DOHH2 (cell line): ENCODE data around the gene RNF32.

ENCODE experiments used
- H3F3A ChIP-seq: fragments of 200-600 bp; sonication (generic), shearing (Covaris generic); 2 replicates; pipeline ENCODE4 v1.6.0; 2016; ENCODE audit warnings: antibody characterized with exemption, mild to moderate bottlenecking; ENCODE audit not compliant: control insufficient read depth, insufficient read depth
- H3K27ac ChIP-seq: fragments of 200-600 bp; sonication (generic); 2 replicates; pipeline ENCODE4 v1.5.1; 2014; ENCODE audit warnings: low read depth, mild to moderate bottlenecking, low read length, moderate library complexity
- H3K27me3 ChIP-seq: fragments of 200-600 bp; sonication (generic); 2 replicates; pipeline ENCODE4 v1.6.1; 2014; ENCODE audit warnings: mild to moderate bottlenecking, low read length, mixed read lengths; ENCODE audit not compliant: control insufficient read depth
- H3K36me3 ChIP-seq: fragments of 200-600 bp; sonication (generic); 2 replicates; pipeline ENCODE4 v1.6.1; 2014; ENCODE audit warnings: mild to moderate bottlenecking, low read length, moderate library complexity, mixed read lengths; ENCODE audit not compliant: control insufficient read depth
- H3K4me1 ChIP-seq: fragments of 200-600 bp; sonication (generic); 2 replicates; pipeline ENCODE4 v1.6.1; 2014; ENCODE audit warnings: mild to moderate bottlenecking, low read length, mixed read lengths; ENCODE audit not compliant: control insufficient read depth
- H3K4me2 ChIP-seq: fragments of 200-600 bp; sonication (generic); 2 replicates; pipeline ENCODE4 v1.6.0; 2014; ENCODE audit warnings: mild to moderate bottlenecking, low read length, moderate library complexity
- H3K4me3 ChIP-seq: fragments of 200-600 bp; sonication (generic); 2 replicates; pipeline ENCODE4 v1.5.1; 2014; ENCODE audit warnings: mild to moderate bottlenecking, low read length, mixed read lengths
- H3K79me2 ChIP-seq: fragments of 200-600 bp; sonication (generic); 2 replicates; pipeline ENCODE4 v1.6.1; 2014; ENCODE audit warnings: mild to moderate bottlenecking, low read length, mixed read lengths; ENCODE audit not compliant: control insufficient read depth
- H3K9me2 ChIP-seq: fragments of 200-600 bp; sonication (generic); replicated peaks from 2 replicates; pipeline ENCODE4 v1.6.1; 2014; ENCODE audit warnings: mild to moderate bottlenecking, low read length, mixed read lengths; ENCODE audit not compliant: control insufficient read depth
- H3K9me3 ChIP-seq: fragments of 200-600 bp; sonication (generic); 2 replicates; pipeline ENCODE4 v1.6.1; 2014; ENCODE audit warnings: antibody characterized with exemption, low read length, mixed read lengths; ENCODE audit not compliant: control insufficient read depth, insufficient read depth
- H4K20me1 ChIP-seq: fragments of 200-600 bp; sonication (generic); 2 replicates; pipeline ENCODE4 v1.6.0; 2014; ENCODE audit warnings: low read depth, mild to moderate bottlenecking, antibody characterized with exemption, low read length, moderate library complexity; ENCODE audit not compliant: control insufficient read depth, insufficient read depth
- EZH2phosphoT487 ChIP-seq: fragments of 200-600 bp; sonication (generic); IDR thresholded peaks from 2 replicates; pipeline ENCODE4 v1.6.1; 2017; ENCODE audit warnings: borderline replicate concordance, mild to moderate bottlenecking, antibody characterized with exemption, low read length, moderate library complexity, mixed read lengths
- TF ChIP-seq, protein P1 (sequence below): fragments of 200-600 bp; sonication (generic); IDR thresholded peaks from one replicate; pipeline ENCODE4 v1.5.1; 2014; ENCODE audit warnings: antibody characterized with exemption, mild to moderate bottlenecking, low read depth, low read length; ENCODE audit not compliant: poor library complexity, severe bottlenecking

RNF32 gene

DNA sequence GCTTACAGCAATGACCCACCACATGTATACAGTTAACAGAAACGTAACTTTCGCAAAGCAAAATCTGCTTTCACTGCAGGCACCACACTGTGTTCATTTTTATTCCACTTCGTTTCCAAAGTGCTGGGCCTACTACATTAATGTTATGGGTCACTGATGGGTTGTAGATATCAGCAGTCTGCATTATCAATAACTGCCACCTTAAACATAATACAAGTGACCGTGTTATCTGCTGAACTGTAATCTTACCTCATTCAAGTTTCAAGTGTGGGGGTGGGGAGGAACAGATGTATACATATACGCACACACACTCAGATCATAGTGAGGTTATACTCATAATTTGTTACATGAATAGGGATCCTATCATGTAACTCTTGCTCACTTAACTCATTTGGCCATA lies 21.1 kb downstream of the RNF32 start:
- Histone ChIP-seq H3K36me3 (no peaks in the 10 kb centered on the region), H3K9me3 (no peaks in the 10 kb centered on the region), H3F3A (no peaks in the 10 kb centered on the region), H3K79me2 (no peaks in the 10 kb centered on the region), H3K27ac (no peak overlapping the region), H3K4me2 (no peak overlapping the region), H3K4me3 (no peak overlapping the region), H3K27me3 (no peaks in the 10 kb centered on the region), H3K9me2 (no peaks in the 10 kb centered on the region), H3K4me1 (no peaks in the 10 kb centered on the region), H4K20me1 (no peaks in the 10 kb centered on the region)
- TF ChIP-seq, protein P1, sequence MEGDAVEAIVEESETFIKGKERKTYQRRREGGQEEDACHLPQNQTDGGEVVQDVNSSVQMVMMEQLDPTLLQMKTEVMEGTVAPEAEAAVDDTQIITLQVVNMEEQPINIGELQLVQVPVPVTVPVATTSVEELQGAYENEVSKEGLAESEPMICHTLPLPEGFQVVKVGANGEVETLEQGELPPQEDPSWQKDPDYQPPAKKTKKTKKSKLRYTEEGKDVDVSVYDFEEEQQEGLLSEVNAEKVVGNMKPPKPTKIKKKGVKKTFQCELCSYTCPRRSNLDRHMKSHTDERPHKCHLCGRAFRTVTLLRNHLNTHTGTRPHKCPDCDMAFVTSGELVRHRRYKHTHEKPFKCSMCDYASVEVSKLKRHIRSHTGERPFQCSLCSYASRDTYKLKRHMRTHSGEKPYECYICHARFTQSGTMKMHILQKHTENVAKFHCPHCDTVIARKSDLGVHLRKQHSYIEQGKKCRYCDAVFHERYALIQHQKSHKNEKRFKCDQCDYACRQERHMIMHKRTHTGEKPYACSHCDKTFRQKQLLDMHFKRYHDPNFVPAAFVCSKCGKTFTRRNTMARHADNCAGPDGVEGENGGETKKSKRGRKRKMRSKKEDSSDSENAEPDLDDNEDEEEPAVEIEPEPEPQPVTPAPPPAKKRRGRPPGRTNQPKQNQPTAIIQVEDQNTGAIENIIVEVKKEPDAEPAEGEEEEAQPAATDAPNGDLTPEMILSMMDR = no peak
- TF ChIP-seq EZH2phosphoT487 = no peak

DNA sequence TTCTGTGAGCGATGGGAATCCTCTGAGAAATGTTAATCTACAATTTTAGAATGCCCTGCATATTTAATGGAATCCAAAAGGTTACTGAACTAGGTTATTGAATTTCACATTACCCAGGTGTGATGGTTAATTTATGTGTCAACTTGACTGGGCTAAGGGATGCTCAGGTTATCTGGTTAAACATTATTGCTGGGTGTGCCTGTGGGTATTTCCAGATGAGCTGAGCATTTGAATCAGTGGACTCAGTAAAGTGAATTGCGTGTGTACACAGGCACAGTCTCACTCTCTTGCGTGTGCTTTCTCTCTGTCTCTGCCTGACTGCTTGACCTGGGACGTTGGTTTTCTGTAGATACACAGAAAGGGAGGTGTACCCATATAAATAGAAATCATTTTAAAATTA lies 21.7 kb downstream of the RNF32 start:
- Histone ChIP-seq H3K27me3 (no peaks in the 10 kb centered on the region), H3K4me2 (no peak overlapping the region), H4K20me1 (no peaks in the 10 kb centered on the region), H3K79me2 (no peaks in the 10 kb centered on the region), H3K4me1 (no peaks in the 10 kb centered on the region), H3K27ac (no peak overlapping the region), H3F3A (no peaks in the 10 kb centered on the region), H3K9me3 (no peaks in the 10 kb centered on the region), H3K4me3 (no peak overlapping the region), H3K36me3 (no peaks in the 10 kb centered on the region), H3K9me2 (no peaks in the 10 kb centered on the region)
- TF ChIP-seq, protein P1 = no peak
- TF ChIP-seq EZH2phosphoT487 = no peak

- Histone ChIP-seq H3K27ac (no peak overlapping the region), H3K36me3 (no peaks in the 10 kb centered on the region), H3K79me2 (no peaks in the 10 kb centered on the region), H3F3A (no peaks in the 10 kb centered on the region), H4K20me1 (no peaks in the 10 kb centered on the region), H3K4me3 (no peak overlapping the region), H3K4me2 (no peak overlapping the region), H3K4me1 (no peaks in the 10 kb centered on the region), H3K27me3 (no peaks in the 10 kb centered on the region), H3K9me3 (no peaks in the 10 kb centered on the region), H3K9me2 (no peaks in the 10 kb centered on the region)
- TF ChIP-seq, protein P1 = no peak
- TF ChIP-seq EZH2phosphoT487 = no peak
Observed at GRCh38 chr7:156665101-156665500, 24.5 kb downstream of the RNF32 start.

GRCh38 chr7:156666368-156667109 lies 26.0 kb downstream of the RNF32 start:
- TF ChIP-seq, protein P1 = no peak
- TF ChIP-seq EZH2phosphoT487 = no peak
- no peaks in the 10 kb centered on the region for H3K4me1 ChIP-seq
- H3K9me3 ChIP-seq = no peaks in the 10 kb centered on the region
- H4K20me1 ChIP-seq = no peaks in the 10 kb centered on the region
- H3K27me3 ChIP-seq = no peaks in the 10 kb centered on the region
- no peak overlapping the region for H3K4me3 ChIP-seq
- H3K79me2 ChIP-seq = no peaks in the 10 kb centered on the region
- no peaks in the 10 kb centered on the region for H3K36me3 ChIP-seq
- no peak overlapping the region for H3K4me2 ChIP-seq
- no peaks in the 10 kb centered on the region for H3F3A ChIP-seq
- H3K9me2 ChIP-seq = no peaks in the 10 kb centered on the region
- no peak overlapping the region for H3K27ac ChIP-seq
